ENCODE data around the gene GLT1D1.

The GLT1D1 gene

DNA sequence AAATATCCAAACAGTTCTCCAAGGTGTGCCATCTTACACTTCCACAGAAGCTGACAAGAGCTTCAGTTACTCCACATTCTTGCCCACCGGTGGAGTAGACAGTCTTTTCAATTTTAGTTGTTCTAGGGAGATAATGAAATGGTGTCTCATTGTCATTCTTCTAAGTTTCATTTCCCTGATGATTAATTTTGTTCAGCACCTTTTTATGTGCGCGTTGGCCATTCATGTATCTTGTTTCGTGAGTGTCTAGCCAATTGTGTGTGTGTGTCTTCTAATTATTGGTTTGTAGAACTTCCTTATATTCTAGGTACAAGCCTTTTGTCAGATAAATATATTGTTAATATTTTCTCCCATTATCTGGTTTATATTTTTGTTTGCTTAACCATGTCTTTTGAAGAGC is 63.1 kb downstream of the GLT1D1 start:
- DNase-seq, result no peak

DNA sequence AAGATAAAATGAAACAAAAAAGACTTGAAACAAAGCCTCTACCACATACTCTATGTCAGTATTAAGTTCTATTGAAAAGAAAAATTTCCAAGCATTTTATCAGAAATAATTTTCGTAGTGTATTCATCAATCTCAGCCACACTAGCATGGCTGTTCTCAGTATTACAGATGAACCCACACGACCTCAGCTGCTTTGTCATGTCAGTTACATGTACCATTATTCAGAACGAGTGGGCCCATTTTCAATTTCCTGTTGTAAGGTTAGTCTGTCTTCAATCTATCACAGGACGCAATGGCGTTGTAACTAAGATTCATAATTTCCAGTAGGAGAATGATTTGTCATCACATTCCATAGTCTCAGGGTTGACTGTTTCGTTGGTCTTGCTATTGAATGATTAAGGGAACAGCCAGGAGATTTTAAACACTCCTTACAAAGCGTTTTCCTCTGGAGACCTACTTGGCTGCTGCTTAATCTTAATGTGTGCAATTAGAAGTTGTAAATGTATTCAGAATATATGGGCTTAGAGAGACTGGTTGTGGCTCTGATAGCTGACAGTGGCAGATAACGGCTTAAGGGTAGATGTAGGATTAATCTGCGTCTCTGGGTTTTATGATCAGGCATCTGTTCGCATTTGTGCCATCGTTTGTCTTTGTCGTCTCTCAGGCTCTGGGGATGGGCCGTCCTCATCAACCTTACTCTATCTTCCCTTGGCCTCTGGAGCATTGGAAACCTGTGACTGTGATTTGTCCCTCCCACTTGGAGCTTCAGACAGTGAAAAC is 65.4 kb downstream of the GLT1D1 start:
- no peak for DNase-seq

DNA sequence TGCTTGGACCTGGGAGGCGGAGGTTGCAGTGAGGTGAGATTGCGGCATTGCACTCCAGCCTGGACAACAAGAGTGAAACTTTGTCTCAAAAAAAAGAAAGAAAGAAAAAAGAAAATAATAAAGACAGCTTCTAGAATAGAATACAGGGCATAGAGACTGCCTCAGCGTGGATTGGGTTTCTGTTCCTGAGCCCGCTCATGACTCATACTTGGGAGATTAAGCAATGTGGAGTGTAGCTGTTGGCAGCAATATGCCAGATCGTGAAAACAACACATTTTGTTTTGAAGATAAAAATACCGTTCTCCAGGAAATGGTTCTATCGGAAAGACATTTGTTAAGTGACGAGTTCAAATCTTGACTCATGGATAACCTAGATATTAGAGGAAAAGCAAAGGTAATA is 67.2 kb downstream of the GLT1D1 start:
- no peak for DNase-seq

DNA sequence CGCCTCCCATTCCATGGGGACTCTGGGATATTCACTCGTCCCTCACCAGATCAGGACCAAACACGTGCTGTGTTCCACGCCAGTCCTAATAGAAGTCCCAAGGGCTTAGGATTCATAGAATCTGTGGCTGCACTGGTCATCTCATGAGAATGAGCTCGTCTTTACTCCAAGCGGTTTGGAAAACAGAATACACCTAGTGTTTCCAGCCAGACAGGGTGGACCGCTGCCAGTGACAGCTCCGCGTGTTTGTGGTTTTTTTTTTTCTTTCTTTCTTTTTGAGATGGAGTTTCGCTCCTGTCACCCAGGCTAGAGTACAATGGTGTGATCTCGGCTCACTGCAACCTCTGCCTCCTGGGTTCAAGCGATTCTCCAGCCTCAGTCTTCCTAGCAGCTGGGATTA is 75.1 kb downstream of the GLT1D1 start:
- no peak for DNase-seq

DNA sequence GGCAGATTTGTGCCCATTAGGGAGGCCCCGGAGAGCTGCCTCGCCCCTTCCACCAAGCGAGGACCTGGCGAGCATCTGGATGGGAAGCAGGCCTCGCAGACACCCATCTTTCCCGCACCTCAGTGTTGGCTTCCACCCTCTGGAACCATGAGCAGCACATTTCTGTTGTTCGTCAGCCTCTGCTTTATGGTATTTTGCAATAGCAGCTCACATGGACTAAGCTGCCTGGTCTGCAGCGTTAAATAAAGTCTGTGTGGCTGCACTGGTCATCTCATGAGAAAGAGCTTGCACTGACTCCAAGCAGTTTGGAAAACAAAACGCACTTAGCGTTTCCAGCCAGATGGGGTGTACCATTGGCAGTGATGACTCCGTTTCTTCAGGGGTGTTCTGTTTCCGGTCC is 75.8 kb downstream of the GLT1D1 start:
- DNase-seq, result no peak

DNA sequence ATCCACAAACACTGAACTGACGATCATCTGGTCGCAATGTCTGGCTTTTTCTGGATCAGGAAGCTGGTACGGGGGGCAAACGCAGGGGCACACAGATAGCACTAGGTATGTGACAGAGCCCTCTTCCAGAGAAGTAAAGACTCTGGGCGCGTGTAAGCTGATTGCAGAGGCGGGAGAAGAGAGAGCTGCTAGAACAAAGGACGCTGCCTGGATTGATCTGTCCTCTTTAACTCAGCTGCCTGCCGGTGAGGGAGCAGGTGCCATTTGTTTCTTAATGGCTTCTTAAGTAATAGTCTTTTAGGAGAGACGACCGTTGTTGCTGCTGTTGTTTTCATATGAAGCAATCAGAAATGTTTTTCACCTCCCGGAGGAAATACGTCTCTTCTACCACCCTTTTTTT is 77.3 kb downstream of the GLT1D1 start:
- no peak for DNase-seq

DNA sequence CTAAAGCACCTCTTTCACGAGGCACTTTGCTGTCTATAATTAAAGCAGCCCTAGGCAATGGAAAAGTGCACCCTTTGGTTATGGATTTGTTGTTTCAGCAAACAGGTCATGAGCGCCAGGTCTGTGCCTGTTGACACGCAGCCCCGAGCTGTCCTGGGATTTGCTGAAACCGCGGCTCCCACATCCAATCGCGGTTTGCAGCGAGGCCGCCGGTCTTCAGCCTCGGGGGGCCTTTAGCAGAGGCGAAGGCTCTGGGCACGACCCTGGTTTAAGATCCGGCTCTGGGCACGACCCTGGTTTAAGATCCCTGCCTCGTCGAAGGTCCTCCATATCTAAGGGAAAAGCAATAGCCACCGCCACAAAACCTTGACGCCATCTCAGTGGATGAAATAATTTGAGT is 79.2 kb downstream of the GLT1D1 start:
- DNase-seq, result no peak

DNA sequence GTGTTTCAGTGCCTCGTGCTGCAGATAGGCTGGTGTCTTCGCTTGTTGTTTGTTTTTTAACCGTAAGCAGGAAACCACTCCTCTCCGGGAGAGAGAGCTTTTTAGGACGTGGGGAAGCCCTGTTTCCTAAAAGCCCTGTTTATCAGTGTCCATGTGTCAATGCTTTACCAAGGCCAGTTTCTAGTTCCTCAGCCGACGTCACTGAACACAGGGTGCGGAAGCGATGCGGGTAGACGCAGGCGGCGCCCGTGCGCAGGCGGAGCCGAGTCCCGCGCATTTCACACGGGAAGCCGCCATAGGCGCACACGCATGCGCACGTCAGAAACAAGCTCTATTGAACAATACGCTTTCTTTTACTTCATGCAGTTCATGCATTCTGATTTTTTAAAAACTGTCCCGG is 79.8 kb downstream of the GLT1D1 start:
- DNase-seq, result no peak

DNA sequence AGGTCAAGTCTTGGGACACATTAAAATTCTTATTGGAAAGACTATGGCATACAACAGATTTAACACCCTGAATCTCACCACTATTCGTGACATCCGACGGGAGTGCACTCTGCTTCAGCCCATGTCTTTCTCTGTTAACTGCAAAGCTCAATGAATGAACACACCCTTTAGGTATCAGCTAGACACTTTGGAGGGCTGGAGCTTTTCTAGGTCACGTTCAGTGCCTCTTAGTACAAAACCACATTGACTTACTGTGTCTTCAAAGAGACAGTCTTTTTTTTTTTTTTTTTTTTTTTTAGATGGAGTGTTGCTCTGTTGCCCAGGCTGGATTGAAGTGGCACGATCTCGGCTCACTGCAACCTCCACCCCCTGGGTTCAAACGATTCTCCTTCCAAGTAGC is 80.6 kb downstream of the GLT1D1 start:
- no peak for DNase-seq

DNA sequence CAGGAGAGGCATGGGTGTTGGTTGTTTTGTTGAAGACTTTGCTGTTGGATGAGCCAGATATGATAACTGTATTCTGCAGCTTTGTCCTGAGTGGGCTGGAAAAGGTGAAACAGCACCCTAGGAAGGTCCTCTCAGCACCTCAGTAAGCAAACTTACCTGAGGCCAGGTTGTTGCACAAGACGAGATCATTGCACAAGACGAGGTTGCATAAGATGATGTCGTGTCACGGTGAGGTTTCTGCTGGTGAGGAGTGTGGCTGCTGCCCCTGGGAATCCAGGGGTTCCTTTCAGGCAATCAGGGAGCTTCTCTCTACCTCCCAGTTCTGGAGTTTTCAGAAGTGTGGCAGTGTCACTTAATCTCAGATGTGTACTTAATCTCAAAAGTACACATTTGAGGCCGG is 85.6 kb downstream of the GLT1D1 start:
- DNase-seq, result no peak

DNA sequence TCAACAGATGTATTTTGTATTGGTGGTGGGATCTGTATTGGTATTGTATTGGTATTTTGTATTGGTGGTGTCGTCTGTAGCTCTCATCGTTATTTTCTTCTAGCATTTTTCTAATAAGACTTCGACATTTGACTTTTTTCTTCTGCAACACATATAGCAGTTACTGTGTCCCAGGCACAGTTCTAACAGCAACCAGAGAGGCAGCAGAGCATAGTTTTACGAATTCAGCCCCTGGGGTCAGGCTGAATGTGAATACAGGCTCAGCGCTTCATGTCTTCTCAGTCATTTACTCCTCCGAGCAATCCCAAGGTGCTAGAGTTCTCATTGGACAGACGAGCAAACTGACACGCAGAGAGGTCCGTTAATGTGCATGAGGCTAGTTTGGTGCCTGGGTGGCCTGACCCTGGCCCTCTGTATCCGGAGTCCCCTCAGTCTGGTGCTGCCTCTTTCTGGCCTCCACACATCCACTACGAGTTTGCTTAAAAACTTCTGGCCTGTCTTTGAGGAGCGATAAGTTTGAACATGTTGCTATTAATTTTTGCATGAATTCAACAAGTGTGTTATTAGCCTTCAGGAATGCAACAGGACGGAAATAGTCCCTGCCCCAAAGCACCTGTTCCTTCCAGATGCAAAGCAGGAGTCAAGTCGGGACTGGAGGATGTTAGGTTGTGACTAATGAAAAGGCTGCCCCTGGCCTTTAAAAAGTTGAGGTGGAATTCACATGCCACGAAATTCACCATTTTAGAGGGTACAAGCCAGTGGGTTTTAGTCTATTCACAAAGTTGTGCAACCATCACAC is 87.0 kb downstream of the GLT1D1 start:
- DNase-seq, result no peak

DNA sequence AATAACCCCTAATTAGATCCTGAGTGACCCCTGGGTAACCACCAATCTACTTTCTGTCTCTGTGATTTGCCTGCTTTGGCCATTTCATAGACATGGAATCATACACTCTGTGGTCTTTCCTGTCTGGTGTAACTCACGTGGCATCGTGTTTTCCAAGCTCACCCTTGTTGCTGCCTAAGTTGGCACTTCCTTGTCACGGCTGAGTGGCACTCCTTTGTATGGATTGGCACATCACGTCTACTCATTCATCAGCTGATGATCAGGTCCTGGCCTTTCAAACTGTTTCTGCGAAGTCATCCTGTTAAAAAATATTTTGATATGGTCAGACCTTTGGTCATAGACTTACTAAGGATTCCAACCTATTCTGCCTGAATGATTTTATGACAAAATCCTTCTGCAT is 87.7 kb downstream of the GLT1D1 start:
- DNase-seq, result no peak

DNA sequence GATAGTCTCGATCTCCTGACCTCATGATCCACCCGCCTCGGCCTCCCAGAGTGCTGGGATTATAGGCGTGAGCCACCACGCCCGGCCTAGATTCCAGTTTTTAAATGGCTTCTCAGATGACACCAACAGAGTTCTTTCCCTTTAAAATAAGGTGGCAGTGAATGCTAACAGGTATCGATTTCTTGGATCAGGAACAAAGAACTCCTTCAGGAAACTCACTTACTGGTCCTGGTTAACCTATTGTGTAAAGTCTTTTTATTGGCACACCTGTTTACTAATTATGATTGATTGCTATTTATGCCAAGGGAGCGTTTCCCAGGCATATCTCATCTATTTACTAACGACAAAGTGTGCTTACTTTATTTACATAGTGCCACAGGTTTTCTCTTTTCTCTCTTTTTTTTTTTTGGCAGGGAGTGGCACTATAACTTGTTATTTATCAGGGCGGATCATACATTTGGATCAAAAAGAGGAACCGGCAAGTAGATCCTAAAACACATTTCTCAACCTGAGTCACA is 89.7 kb downstream of the GLT1D1 start:
- no peak for DNase-seq

DNA sequence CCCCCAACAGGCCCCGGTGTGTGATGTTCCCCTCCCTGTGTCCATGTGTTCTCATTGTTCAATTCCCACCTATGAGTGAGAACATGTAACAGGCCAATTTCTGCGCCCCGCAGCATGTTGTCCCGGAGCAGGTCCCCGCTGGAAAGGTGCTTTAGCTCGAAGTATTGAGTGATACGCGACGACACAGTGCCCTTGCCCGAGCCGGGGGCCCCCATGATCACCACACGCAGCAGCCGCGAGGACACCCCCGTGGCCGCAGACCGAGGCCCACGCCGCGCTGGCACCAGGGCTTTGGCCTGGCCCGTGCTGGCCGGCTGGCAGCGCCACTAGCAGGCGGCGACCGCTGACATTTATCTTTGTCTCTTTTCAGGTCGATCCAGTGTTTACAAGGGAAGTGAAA is 91.7 kb downstream of the GLT1D1 start:
- DNase-seq, result no peak

DNA sequence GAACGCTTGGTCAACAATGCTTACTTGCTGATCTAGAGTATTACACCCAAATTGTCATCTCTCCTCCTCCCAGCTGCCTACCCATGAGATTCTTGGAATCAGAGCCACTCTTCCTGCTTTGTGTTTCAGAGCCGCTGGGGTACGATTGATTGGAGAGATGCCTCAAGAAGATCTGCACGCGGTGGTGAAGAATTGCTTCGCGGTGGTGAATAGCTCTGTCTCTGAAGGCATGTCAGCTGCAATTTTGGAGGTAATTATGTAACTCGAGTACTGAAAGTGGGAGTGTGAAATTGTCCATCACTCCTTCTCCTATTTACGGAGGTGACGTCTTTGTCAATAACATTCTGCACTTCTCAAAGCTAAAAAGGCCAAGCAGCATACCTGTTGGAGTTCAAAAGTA is 93.9 kb downstream of the GLT1D1 start:
- no peak for DNase-seq

DNA sequence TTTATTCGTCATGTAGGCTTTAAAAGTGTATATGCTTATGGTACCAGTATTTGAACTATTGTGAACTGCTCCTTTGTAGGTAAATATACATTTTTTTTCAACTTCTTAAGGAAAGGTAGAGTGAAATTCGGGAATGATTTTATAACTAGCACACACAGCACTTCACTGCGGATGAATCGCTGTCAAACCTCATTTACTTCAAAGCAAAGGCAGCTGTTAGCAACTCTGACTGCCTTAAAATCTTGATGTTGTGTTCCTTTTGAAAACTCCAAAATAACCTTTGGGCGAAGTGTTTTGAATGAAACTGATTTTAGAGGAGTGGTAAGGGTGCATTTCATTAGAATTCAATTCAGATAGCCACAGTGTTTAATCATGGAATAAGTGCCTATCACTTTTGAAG is 95.8 kb downstream of the GLT1D1 start:
- no peak for DNase-seq

DNA sequence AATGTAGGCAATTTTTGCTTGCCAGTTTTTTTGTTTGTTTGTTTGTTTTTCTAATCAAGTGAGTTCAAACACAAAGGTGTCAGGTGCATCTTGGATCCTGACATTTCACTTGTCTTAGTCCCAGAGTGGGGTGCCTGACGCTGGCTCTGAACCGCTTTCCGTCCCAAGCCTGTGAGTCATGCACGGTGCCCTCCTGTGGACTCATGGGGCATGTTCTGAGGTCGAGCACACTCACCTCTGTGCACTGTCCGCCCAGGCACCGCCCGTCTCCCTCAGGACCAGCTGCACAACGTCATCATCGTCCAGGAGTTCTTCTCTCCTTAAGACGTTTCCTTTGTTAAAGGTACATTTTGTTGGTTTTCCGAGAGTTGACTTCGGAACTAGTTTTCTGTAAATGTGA is 98.2 kb downstream of the GLT1D1 start:
- no peak for DNase-seq

DNA sequence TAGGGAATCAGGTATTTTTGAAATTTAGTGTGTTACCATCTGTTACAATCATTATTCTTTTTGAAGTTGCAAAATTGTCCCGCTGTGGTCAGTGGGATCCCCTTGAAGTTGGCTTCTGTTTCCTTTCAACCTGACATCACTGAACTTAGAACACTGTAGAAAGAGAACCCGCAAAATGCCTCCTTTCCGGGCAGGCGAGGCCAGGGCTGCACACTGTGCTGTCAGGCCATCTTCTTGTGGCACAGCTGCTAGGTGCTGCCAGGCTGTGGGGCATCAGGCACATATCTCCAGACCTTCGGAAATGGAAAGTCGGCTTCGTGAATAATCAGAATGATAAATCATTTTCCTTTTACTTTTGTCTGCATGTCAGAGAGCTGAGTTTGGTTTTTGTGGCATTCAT is 103.5 kb downstream of the GLT1D1 start:
- no peak for DNase-seq

DNA sequence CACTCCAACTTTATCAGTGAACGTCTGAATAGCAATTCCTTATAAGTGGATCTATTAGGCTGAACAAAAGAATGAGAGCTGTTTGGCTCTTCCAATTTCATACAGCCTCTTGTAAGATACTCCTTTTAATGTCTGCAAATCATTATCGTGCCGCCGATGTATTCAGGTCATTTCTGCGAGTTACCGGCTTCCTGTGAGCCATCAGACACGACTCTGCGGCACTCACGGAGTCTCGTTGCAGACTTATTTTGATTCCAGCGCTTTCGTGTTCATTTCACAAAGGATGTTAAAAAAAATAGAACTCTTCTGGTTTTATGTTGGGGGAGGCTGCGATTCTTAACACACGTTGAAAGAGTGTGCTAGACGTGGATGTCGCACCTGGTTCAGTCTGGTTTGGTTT is 106.6 kb downstream of the GLT1D1 start:
- DNase-seq, result no peak

DNA sequence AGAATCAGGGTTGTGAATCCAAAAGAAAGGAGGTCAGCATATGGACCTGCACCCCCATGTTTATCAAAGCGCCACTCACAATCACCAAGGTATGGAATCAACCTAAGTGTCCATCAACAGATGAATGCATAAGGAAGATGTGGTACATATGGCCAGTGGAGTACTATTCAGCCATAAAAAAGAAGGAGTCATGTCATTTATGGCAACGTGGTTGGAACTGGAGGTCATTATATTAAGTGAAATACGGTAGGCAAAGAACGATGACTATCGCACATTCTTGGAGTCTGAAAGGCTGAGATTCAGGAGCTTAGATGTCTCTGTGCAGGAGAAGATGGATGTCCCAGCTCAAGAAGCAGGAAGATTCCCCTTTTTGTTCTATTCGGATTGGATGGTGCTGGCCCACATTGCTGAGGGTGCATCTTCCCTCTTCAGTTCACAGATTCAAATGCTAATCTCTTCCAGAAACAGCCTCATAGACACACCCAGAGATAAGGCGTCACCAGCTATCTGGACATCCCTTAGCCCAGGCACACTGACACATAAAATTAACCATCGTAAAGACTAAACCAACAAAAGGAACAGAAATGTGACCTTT is 108.1 kb downstream of the GLT1D1 start:
- DNase-seq, result no peak

DNA sequence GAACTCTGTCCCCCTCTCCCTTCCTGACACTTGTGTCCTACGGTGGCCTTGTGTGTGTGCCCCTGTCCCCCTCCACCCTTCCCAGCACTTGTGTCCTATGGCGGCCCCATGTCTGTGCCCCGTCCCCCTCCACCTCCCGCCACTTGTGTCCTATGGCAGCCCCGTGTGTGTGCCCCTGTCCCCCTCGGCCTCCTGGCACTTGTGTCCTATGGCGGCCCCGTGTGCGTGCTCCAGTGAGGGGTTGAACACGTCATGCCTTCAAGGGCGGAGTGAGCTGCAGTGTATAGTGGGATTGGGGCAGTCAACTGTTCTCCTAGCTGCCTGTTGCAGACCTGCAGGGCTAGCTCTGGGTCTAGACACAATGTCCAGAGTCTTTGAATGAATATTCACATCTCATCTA is 108.7 kb downstream of the GLT1D1 start:
- DNase-seq, result no peak

DNA sequence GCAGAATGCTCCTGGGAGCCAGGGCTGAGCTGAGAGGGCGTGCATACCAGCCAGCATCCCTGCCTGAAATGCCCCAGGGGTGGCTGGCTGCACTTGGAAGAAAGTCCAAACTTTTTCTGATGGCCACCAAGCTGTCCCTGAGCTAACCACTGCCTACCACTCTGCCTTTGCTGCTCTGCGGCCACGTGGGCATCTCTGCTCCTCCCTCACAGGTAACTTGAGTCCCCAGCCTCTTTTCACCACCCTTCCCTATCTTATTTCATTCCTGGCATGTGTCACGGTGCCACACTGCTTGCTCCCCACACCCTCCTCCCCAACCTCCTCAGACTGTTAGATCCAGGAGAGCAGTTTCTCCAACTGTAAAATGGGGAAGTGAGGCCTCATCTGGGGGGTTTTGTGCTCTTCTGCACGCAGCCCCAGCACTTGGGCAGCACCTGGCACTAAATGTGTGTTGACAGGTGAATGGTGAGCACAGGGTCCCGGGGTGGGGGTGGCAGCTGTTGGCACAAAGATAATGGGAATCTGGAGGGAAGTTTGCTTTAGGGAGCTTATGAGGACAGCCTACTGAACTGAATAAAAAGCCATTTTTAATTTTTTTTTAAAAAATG is 113.0 kb downstream of the GLT1D1 start:
- DNase-seq, result no peak

DNA sequence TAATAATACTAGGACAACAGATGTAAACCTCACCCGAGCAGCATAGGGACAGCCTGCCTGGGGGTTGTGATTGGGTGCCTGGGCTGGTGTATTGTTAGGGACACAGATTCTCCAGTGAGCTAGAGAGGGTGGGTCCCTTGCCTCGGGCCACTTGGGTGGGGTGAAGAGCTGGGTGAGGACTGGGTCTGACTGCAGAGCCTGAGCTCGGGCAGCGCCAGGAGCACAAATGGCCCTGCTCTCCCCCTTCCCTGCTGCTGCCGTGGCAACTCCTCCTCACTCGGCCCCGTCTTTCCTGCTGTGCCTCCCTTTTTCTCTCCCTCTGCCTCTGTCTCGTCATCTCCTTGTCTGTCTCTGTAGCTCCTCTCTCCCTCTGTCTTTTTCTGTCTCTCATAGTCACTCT is 115.4 kb downstream of the GLT1D1 start:
- DNase-seq, result no peak

All from HCEC 1CT (cell line).